Transverse colon (tissue), 3 donors: ENCODE measurements around the gene LPIN1.

ENCODE experiments used
- CTCF ChIP-seq, 5 experiments: fragments of 200-600 bp in 3 of 5; fragments of 450-650 bp in 2 of 5; sonication (generic) in 3 of 5; IDR thresholded peaks; 1 replicate in 2 of 5; 2 replicates in 3 of 5; pipeline ENCODE4 v1.5.1; 2016 to 2017; ENCODE audit warnings: antibody characterized with exemption in 5 of 5, inconsistent platforms in 3 of 5, mild to moderate bottlenecking in 2 of 5, moderate library complexity in 1 of 5
- EP300 ChIP-seq: sonication (generic); formaldehyde crosslinking; IDR thresholded peaks from one replicate; pipeline ENCODE4 v1.6.1; 2017; ENCODE audit warnings: antibody characterized with exemption, low read depth

- no peak for TF ChIP-seq CTCF (IDR thresholded peaks at IDR 0.05)
- no peak for TF ChIP-seq EP300
Measured at GRCh38 chr2:11769516-11769915, 23.1 kb downstream of the LPIN1 start.
